HTR-8/SVneo (cell line): ENCODE data around the gene SLF2.

Source experiments
- DNase-seq: peaks from one replicate; pipeline ENCODE4 v3.0.0; 2011; ENCODE audit warnings: low spot score, mixed read lengths; ENCODE audit not compliant: insufficient read length
- FAIRE-seq: peaks from 2 replicates; lab custom pipeline; 2011; peaks lifted over from hg19 to GRCh38; lab: Jason Lieb, UNC

Gene SLF2

GRCh38 chr10:101007099-101007711, 94.4 kb downstream of the SLF2 start:
- FAIRE-seq (no peak), DNase-seq (no peak)

GRCh38 chr10:101007915-101008822, 95.4 kb downstream of the SLF2 start:
- DNase-seq (no peak), FAIRE-seq (no peak)

- DNase-seq (no peak), FAIRE-seq (no peak)
Measured at GRCh38 chr10:101008823-101009423, 96.2 kb downstream of the SLF2 start.

- FAIRE-seq = no peak
- DNase-seq = no peak
Measured at GRCh38 chr10:101010329-101010728, 97.6 kb downstream of the SLF2 start.

- FAIRE-seq = peak; percentile 38
- DNase-seq = no peak
Measured at GRCh38 chr10:101011517-101012423, 99.0 kb downstream of the SLF2 start.

- FAIRE-seq (peak; percentile 88), DNase-seq (peak; percentile 91)
Measured at GRCh38 chr10:101012525-101013364, 100.0 kb downstream of the SLF2 start.

GRCh38 chr10:101013365-101013825, 100.6 kb downstream of the SLF2 start:
- FAIRE-seq = no peak
- DNase-seq = no peak

- FAIRE-seq (peak; percentile 86), DNase-seq (no peak)
Measured at GRCh38 chr10:101014230-101014884, 101.6 kb downstream of the SLF2 start.
